ENCODE measurements around the gene MCM3AP.
"Not testable (repeated sequence)": the region's sequence is repeated elsewhere in the genome, so short reads cannot be mapped to it uniquely, and the experiment has no call there.

The MCM3AP gene

GRCh38 chr21:46268371-46268770 is 17.0 kb downstream of the MCM3AP start:
- DNase-seq: no peak

GRCh38 chr21:46266946-46267345 is 18.5 kb downstream of the MCM3AP start:
- no peak for DNase-seq

GRCh38 chr21:46265736-46266525 is 19.5 kb downstream of the MCM3AP start:
- no peak for DNase-seq

GRCh38 chr21:46264690-46265144 is 20.7 kb downstream of the MCM3AP start:
- no peak for DNase-seq

- DNase-seq: no peak
Measured at GRCh38 chr21:46264046-46264689, 21.2 kb downstream of the MCM3AP start.

- DNase-seq: no peak
Measured at GRCh38 chr21:46256501-46256994, 28.9 kb downstream of the MCM3AP start.

- DNase-seq: no peak
Measured at GRCh38 chr21:46255758-46256337, 29.6 kb downstream of the MCM3AP start.

GRCh38 chr21:46255166-46255565 is 30.2 kb downstream of the MCM3AP start:
- DNase-seq: no peak

- no peak for DNase-seq
Measured at GRCh38 chr21:46254208-46254975, 31.0 kb downstream of the MCM3AP start.

GRCh38 chr21:46253610-46254124 is 31.7 kb downstream of the MCM3AP start:
- no peak for DNase-seq

- DNase-seq: no peak
Measured at GRCh38 chr21:46252840-46253239, 32.6 kb downstream of the MCM3AP start.

- DNase-seq: no peak
Measured at GRCh38 chr21:46250146-46250725, 35.2 kb downstream of the MCM3AP start.

- no peak for DNase-seq
Measured at GRCh38 chr21:46248827-46249226, 36.6 kb downstream of the MCM3AP start.

- no peak for DNase-seq
Measured at GRCh38 chr21:46248422-46248782, 37.0 kb downstream of the MCM3AP start.

GRCh38 chr21:46247699-46248421 is 37.6 kb downstream of the MCM3AP start:
- DNase-seq: no peak

GRCh38 chr21:46246345-46246744 is 39.1 kb downstream of the MCM3AP start:
- no peak for DNase-seq

- DNase-seq: no peak
Measured at GRCh38 chr21:46245213-46245915, 40.0 kb downstream of the MCM3AP start.

GRCh38 chr21:46244602-46245001 is 40.8 kb downstream of the MCM3AP start:
- DNase-seq: no peak

- DNase-seq: no peak
Measured at GRCh38 chr21:46243960-46244361, 41.5 kb downstream of the MCM3AP start.

GRCh38 chr21:46243325-46243724 is 42.1 kb downstream of the MCM3AP start:
- no peak for DNase-seq

- DNase-seq: not testable (repeated sequence)
Measured at GRCh38 chr21:46241577-46241976, 43.8 kb downstream of the MCM3AP start.
